K562 (cell line): Measurements from ENCODE around the gene SLC5A2. TPM values are rescaled to one million over a fixed set of nuclear protein-coding genes. Genes with fewer than 3 reads are reported as not detected.

Source experiments
- ATAC-seq: fragments of 200-7000 bp; cut with Tn5 transposase; 3 replicates; pipeline ENCODE4 v1.9.1; 2020; ENCODE audit warnings: moderate library complexity
- BruUV-seq: library from RNA; stranded (reverse); fragments of 400-500 nt; replicated peaks from 2 replicates; lab custom pipeline; 2021; lab: Mats Ljungman, UMichigan
- CTCF ChIA-PET: fragments of 300-600 bp; formaldehyde crosslinking; extraction: SDS; loops from one replicate; lab custom pipeline; 2021; ENCODE audit warnings: low intra/inter-chr PET ratio; lab: Yijun Ruan, JAX
- POLR2A ChIA-PET: fragments of 300-600, 350-650 bp; sonication (Branson Sonifier 250); formaldehyde crosslinking; extraction: SDS; loops from one replicate; lab custom pipeline; 2021; ENCODE audit warnings: antibody characterized with exemption, inconsistent platforms; lab: Yijun Ruan, JAX
- DNase-seq, 4 experiments: peaks; one replicate each; pipeline versions ENCODE4 v3.0.0 to v3.0.0-alpha.2; 2011 to 2018; ENCODE audit warnings: low spot score in 3 of 4, mixed read lengths in 3 of 4; ENCODE audit errors: extremely low read depth in 1 of 4
- FAIRE-seq: peaks from 2 replicates; lab custom pipeline; 2011; peaks lifted over from hg19 to GRCh38; lab: Jason Lieb, UNC
- H2AFZ ChIP-seq: 2 replicates; pipeline ENCODE4 v1.6.0; 2011; ENCODE audit warnings: low read depth, low read length, control low read depth, inconsistent platforms
- H3K27ac ChIP-seq: fragments of 200-600 bp; 3 replicates; pipeline ENCODE4 v1.8.0; 2011; ENCODE audit warnings: low read depth, mild to moderate bottlenecking, control low read depth, inconsistent platforms, low read length, moderate library complexity, mixed read lengths; ENCODE audit errors: extremely low read depth
- H3K27me3 ChIP-seq, 2 experiments: fragments of 300-600 bp in 1 of 2; 2 replicates in 1 of 2; 3 replicates in 1 of 2; pipeline versions ENCODE4 v1.6.0 to v1.8.0; 2011; ENCODE audit warnings: inconsistent platforms in 2 of 2, low read length in 2 of 2, mild to moderate bottlenecking in 1 of 2, mixed read lengths in 1 of 2, moderate library complexity in 1 of 2; ENCODE audit not compliant: control insufficient read depth in 2 of 2, insufficient read depth in 2 of 2
- H3K36me3 ChIP-seq: fragments of 300-600 bp; 3 replicates; pipeline ENCODE4 v1.8.0; 2011; ENCODE audit warnings: mild to moderate bottlenecking, low read length, inconsistent platforms; ENCODE audit not compliant: control insufficient read depth, insufficient read depth
- H3K4me1 ChIP-seq, 2 experiments: fragments of 200-600 bp in 1 of 2; replicated peaks in 1 of 2; 2 replicates in 1 of 2; 3 replicates in 1 of 2; pipeline versions ENCODE4 v1.5.1 to v1.8.0; 2011; ENCODE audit warnings: inconsistent platforms in 2 of 2, low read length in 2 of 2, mild to moderate bottlenecking in 1 of 2, mixed read lengths in 1 of 2, moderate library complexity in 1 of 2; ENCODE audit not compliant: control insufficient read depth in 2 of 2, insufficient read depth in 2 of 2
- H3K4me2 ChIP-seq: 2 replicates; pipeline ENCODE4 v1.6.1; 2011; ENCODE audit warnings: low read length, control low read depth, inconsistent platforms, mixed read lengths; ENCODE audit not compliant: insufficient read depth
- H3K4me3 ChIP-seq: fragments of 200-600 bp; sonication (generic), shearing (Covaris generic); 2 replicates; pipeline ENCODE4 v1.5.1; 2016; ENCODE audit warnings: control low read depth, inconsistent platforms
- H3K79me2 ChIP-seq: fragments of 200-600 bp; 3 replicates; pipeline ENCODE4 v1.8.0; 2011; ENCODE audit warnings: low read length, inconsistent platforms; ENCODE audit not compliant: control insufficient read depth, insufficient read depth
- H3K9ac ChIP-seq, 2 experiments: 2 replicates each; pipeline versions ENCODE4 v1.6.0 to v1.6.1; 2011; ENCODE audit warnings: low read depth in 2 of 2, low read length in 2 of 2, control low read depth in 1 of 2, inconsistent platforms in 1 of 2, mild to moderate bottlenecking in 1 of 2, mixed read lengths in 1 of 2; ENCODE audit not compliant: insufficient read depth in 1 of 2
- H3K9me1 ChIP-seq: one replicate; pipeline ENCODE4 v1.6.0; 2011; ENCODE audit warnings: inconsistent platforms, mild to moderate bottlenecking, low read length, moderate library complexity; ENCODE audit not compliant: control insufficient read depth, insufficient read depth
- H3K9me3 ChIP-seq: replicated peaks from 2 replicates; pipeline ENCODE4 v1.5.1; 2011; ENCODE audit warnings: low read depth, low read length, inconsistent platforms; ENCODE audit not compliant: control insufficient read depth, insufficient read depth
- H4K20me1 ChIP-seq: replicated peaks from 2 replicates; pipeline ENCODE4 v1.6.1; 2011; ENCODE audit warnings: low read length, inconsistent platforms, mixed read lengths; ENCODE audit not compliant: control insufficient read depth, insufficient read depth
- GABPA ChIP-seq: fragments of 200-800 bp; sonication (Bioruptor generic); conservative IDR thresholded peaks from 2 replicates; pipeline ENCODE4 v1.6.1; 2016; ENCODE audit warnings: low read depth, missing genetic modification characterization, missing compliant biosample characterization
- MYNN ChIP-seq, 2 experiments: sonication (generic); formaldehyde crosslinking in 1 of 2; IDR thresholded peaks; 2 replicates each; pipeline versions ENCODE4 v1.5.0 to v1.6.1; 2016 to 2020; ENCODE audit warnings: antibody characterized with exemption in 1 of 2, missing genetic modification reagents in 1 of 2
- NR2C2 ChIP-seq, 2 experiments: fragments of 200-800 bp in 1 of 2; sonication (Bioruptor generic) in 1 of 2; sonication (generic) in 1 of 2; formaldehyde crosslinking in 1 of 2; IDR thresholded peaks; 2 replicates each; pipeline versions ENCODE4 v1.6.1 to v1.8.0; 2016 to 2022; ENCODE audit warnings: mild to moderate bottlenecking in 1 of 2, missing compliant biosample characterization in 1 of 2, missing genetic modification characterization in 1 of 2, missing genetic modification reagents in 1 of 2
- POLR2G ChIP-seq: fragments of 200-400 bp; formaldehyde crosslinking; IDR thresholded peaks from 2 replicates; pipeline ENCODE4 v1.6.1; 2017; ENCODE audit warnings: low read depth, mild to moderate bottlenecking, antibody characterized with exemption, low read length, moderate library complexity
- RBBP5 ChIP-seq: fragments of 200-600 bp; sonication (generic); IDR thresholded peaks from 2 replicates; pipeline ENCODE4 v1.6.1; 2012; ENCODE audit warnings: borderline replicate concordance, mild to moderate bottlenecking, low read length, control low read depth, inconsistent platforms; ENCODE audit not compliant: insufficient read depth, poor library complexity, severe bottlenecking
- RBM39 ChIP-seq: fragments of 200-400 bp; formaldehyde crosslinking; optimal IDR thresholded peaks from 2 replicates; pipeline ENCODE3; 2018; ENCODE audit warnings: low read depth, low read length
- SNRNP70 ChIP-seq: fragments of 200-400 bp; formaldehyde crosslinking; optimal IDR thresholded peaks from 2 replicates; pipeline ENCODE3; 2017; ENCODE audit warnings: low read depth, low read length
- TBP ChIP-seq: optimal IDR thresholded peaks from 2 replicates; pipeline ENCODE3; 2011; ENCODE audit warnings: low read depth, low read length, improper control_type of control experiment
- TRIM28 ChIP-seq: fragments of 450-650 bp; IDR thresholded peaks from 2 replicates; pipeline ENCODE4 v1.6.1; 2017
- XRCC4 ChIP-seq: IDR thresholded peaks from one replicate; pipeline ENCODE4 v1.6.1; 2011; ENCODE audit not compliant: insufficient read depth, insufficient read length; ENCODE audit errors: extremely low read depth
- ZNF232 ChIP-seq: sonication (generic); formaldehyde crosslinking; IDR thresholded peaks from 2 replicates; pipeline ENCODE4 v1.8.0; 2022; ENCODE audit warnings: mild to moderate bottlenecking, missing genetic modification reagents
- WGBS: fragments of 100-300 bp; shearing (Covaris generic); methylation state at CpG from one replicate; pipeline ENCODE4 v1.1.6; 2016; ENCODE audit warnings: low coverage, mixed read lengths; ENCODE audit not compliant: insufficient coverage; ENCODE audit errors: missing lambda C conversion rate; 5-methylcytosine and 5-hydroxymethylcytosine counted together
- in situ Hi-C: fragments of 300-500 bp; cut with MboI; formaldehyde crosslinking; loops from 4 replicates; pipeline ENCODE4 v1.15.0; 2018; ENCODE audit warnings: inconsistent platforms, mixed read lengths
- intact Hi-C: fragments of 100-400 bp; cut with micrococcal nuclease; formaldehyde crosslinking; loops from 2 replicates; pipeline ENCODE4 v1.14.2; 2022
- polyA plus RNA-seq, 8 experiments: library from polyadenylated mRNA; depleted of rRNA in 4 of 8; stranded (reverse) in 5 of 8; unstranded in 3 of 8; fragments of >200 nt; fragmentation: Nextera tagmentation in 2 of 8; fragmentation: Illumina TruSeq in 1 of 8; extraction: Ambion mirVana in 2 of 8; extraction: Trizol in 1 of 8; gene quantifications; 2 replicates each; pipeline versions ENCODE4 v1.2.1 to v1.2.3, GENCODE V29; 2011 to 2014; ENCODE audit warnings: inconsistent platforms in 1 of 8, missing spikeins in 1 of 8
- total RNA-seq, 7 experiments: library from RNA; depleted of rRNA in 6 of 7; stranded (reverse); fragments of >200 nt in 6 of 7; fragmentation: Illumina TruSeq in 2 of 7; extraction: Trizol in 2 of 7; gene quantifications; 2 replicates each; pipeline versions ENCODE4 v1.2.1 to v1.2.3, GENCODE V29; 2011 to 2021; ENCODE audit warnings: low replicate concordance in 1 of 7
- TF ChIP-seq, protein P1 (sequence below): sonication (generic); formaldehyde crosslinking; IDR thresholded peaks from 2 replicates; pipeline ENCODE4 v1.8.0; 2023; ENCODE audit warnings: mild to moderate bottlenecking, missing genetic modification reagents
- TF ChIP-seq, protein P2 (sequence below): fragments of 250-450 bp; sonication (Bioruptor Pico); IDR thresholded peaks from 2 replicates; pipeline ENCODE4 v1.4.0; 2020; ENCODE audit warnings: mild to moderate bottlenecking

SLC5A2 gene
- total and polyA plus RNA-seq, 9 of the 15 experiments (the other 6 are each of a cell fraction or from before 2014, with no cell fraction given) = 0.07 to 2.7 (median 2.2) TPM; not detected in 6

GRCh38 chr16:31485571-31485970, 2.6 kb downstream of the SLC5A2 start:
- Histone ChIP-seq H3K4me3 (no peak overlapping the region), H3K4me1 (peaks cover 14 to 24% of the 10 kb centered on the region in 2 experiments), H2AFZ (no peak overlapping the region), H3K9me3 (no peaks in the 10 kb centered on the region), H3K9me1 (no peaks in the 10 kb centered on the region), H3K4me2 (no peak overlapping the region), H4K20me1 (no peaks in the 10 kb centered on the region), H3K36me3 (peaks cover 1% of the 10 kb centered on the region; the same call in 2 of the 3 replicates), H3K9ac (no peak overlapping the region), H3K27me3 (no peaks in the 10 kb centered on the region), H3K79me2 (no peaks in the 10 kb centered on the region), H3K27ac (no peak overlapping the region)
- in situ Hi-C loops = no loop called here
- ChIA-PET CTCF (no interaction called here), POLR2A (interaction anchor here (0.7 to 4.3 kb wide), 5 partner anchors 8 to 70 kb away, joined by 3 to 20 read pairs (median 12); partner anchors contain the start of gene RUSF1)
- TF ChIP-seq GABPA (tag) (no peak), POLR2G (peak; percentile 39; the same call in 1 of the 2 replicates)
- 85% methylated on average over 17 of the region's 17 CpGs for WGBS
- intact Hi-C loops = no loop called here
- FAIRE-seq (no peak), ATAC-seq (no peak), DNase-seq (no peak)
- BruUV-seq = no TSS peak

DNA sequence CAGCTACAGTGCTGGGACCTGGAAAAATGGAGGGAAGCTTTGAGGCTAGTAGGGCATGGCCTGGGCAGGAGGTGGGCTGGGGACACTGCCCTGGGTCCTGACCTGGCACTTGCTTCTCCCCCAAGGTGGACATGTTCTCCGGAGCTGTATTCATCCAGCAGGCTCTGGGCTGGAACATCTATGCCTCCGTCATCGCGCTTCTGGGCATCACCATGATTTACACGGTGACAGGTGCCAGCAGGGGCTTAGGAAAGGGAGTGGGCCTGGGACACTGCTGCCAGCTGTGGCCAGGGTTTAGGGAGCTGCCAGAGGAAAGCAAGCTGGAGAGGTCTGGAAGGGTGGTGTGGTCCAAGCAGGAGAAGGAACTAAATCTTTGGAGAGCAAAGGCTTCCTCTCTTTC, 3.1 kb downstream of the SLC5A2 start:
- no peaks in the 10 kb centered on the region for H3K27me3 ChIP-seq
- ATAC-seq (no peak), FAIRE-seq (no peak), DNase-seq (no peak)
- H4K20me1 ChIP-seq = no peaks in the 10 kb centered on the region
- no peaks in the 10 kb centered on the region for H3K9me1 ChIP-seq
- peaks cover 6% of the 10 kb centered on the region; the same call in 2 of the 3 replicates for H3K36me3 ChIP-seq
- no TSS peak for BruUV-seq
- H2AFZ ChIP-seq = no peak overlapping the region
- in situ Hi-C loops = no loop called here
- intact Hi-C loops = no loop called here
- H3K9me3 ChIP-seq = no peaks in the 10 kb centered on the region
- no peak overlapping the region for H3K4me2 ChIP-seq
- peaks cover 11 to 19% of the 10 kb centered on the region in 2 experiments for H3K4me1 ChIP-seq
- H3K27ac ChIP-seq = no peak overlapping the region
- ChIA-PET CTCF (no interaction called here), POLR2A (interaction anchor here (1.4 to 4.3 kb wide), 4 partner anchors 8 to 28 kb away, joined by 3 to 20 read pairs (median 14); partner anchors contain the start of gene RUSF1)
- 78% methylated on average over 5 of the region's 5 CpGs for WGBS
- H3K9ac ChIP-seq = no peak overlapping the region
- no peaks in the 10 kb centered on the region for H3K79me2 ChIP-seq
- H3K4me3 ChIP-seq = no peak overlapping the region
- TF ChIP-seq TRIM28 = no peak
- no peak for TF ChIP-seq RBM39
- TF ChIP-seq, protein P1, sequence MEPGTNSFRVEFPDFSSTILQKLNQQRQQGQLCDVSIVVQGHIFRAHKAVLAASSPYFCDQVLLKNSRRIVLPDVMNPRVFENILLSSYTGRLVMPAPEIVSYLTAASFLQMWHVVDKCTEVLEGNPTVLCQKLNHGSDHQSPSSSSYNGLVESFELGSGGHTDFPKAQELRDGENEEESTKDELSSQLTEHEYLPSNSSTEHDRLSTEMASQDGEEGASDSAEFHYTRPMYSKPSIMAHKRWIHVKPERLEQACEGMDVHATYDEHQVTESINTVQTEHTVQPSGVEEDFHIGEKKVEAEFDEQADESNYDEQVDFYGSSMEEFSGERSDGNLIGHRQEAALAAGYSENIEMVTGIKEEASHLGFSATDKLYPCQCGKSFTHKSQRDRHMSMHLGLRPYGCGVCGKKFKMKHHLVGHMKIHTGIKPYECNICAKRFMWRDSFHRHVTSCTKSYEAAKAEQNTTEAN (CRISPR knock-in tag) = no peak
- TF ChIP-seq XRCC4 = no peak
- no peak for TF ChIP-seq NR2C2 (CRISPR knock-in tag; IDR thresholded peaks at IDR 0.05)
- TF ChIP-seq NR2C2 (tag; IDR thresholded peaks at IDR 0.05) = no peak
- TF ChIP-seq MYNN (IDR thresholded peaks at IDR 0.05) = no peak
- no peak for TF ChIP-seq MYNN (CRISPR knock-in tag; IDR thresholded peaks at IDR 0.05)
- TF ChIP-seq TBP = no peak
- TF ChIP-seq, protein P2, sequence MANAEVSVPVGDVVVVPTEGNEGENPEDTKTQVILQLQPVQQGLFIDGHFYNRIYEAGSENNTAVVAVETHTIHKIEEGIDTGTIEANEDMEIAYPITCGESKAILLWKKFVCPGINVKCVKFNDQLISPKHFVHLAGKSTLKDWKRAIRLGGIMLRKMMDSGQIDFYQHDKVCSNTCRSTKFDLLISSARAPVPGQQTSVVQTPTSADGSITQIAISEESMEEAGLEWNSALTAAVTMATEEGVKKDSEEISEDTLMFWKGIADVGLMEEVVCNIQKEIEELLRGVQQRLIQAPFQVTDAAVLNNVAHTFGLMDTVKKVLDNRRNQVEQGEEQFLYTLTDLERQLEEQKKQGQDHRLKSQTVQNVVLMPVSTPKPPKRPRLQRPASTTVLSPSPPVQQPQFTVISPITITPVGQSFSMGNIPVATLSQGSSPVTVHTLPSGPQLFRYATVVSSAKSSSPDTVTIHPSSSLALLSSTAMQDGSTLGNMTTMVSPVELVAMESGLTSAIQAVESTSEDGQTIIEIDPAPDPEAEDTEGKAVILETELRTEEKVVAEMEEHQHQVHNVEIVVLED = no peak
- TF ChIP-seq ZNF232 (CRISPR knock-in tag) = no peak
- no peak for TF ChIP-seq SNRNP70
- TF ChIP-seq RBBP5 = no peak
